Choroid plexus epithelial cell (primary cell): ENCODE results near the gene STAT2.
"Not testable (repeated sequence)": the region's sequence is repeated elsewhere in the genome, so short reads cannot be mapped to it uniquely, and the experiment has no call there.

Experiments used
- DNase-seq: peaks from one replicate; pipeline ENCODE4 v3.0.0-alpha.2; 2010; ENCODE audit warnings: low read depth
- H3K4me3 ChIP-seq: 2 replicates; pipeline ENCODE4 v1.5.1; 2011; ENCODE audit warnings: low read depth, mild to moderate bottlenecking, control low read depth, low read length, moderate library complexity
- TF ChIP-seq, protein P1 (sequence below): conservative IDR thresholded peaks from 2 replicates; pipeline ENCODE4 v1.5.1; 2011; ENCODE audit warnings: low read depth, mild to moderate bottlenecking, control low read depth, inconsistent platforms, low read length, moderate library complexity

Gene STAT2

DNA sequence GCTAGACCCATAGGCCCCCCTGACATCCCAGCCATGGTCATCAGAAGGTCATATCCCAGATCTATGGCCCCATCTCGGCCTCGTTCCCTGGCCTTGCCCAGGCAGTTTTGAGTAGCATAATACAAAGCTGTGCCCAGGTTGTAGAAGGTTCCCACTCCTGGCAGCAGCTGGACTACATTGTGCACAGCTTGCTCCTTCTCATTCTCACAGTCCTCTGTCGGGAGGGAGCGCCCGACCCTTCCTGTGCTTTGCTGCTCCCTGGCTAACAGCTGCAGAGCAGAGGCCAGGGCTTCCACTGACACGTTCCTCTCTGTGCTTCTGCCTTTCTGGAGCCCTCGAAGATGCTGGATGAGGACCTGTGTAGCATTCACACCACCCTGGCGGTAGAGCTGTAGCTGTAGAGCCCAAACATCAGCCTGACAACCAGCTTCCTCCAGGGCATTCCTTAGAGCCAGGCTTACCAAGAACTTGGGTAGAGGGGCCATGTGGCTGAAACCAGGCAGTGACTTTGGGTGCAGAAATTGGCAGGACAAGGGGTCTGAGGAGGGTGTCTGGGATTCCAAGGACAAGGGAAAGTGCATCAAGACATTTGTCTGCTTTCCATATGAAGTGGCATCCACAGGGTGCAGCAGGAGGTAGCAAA, 1.7 kb upstream of the STAT2 start:
- TF ChIP-seq, protein P1, sequence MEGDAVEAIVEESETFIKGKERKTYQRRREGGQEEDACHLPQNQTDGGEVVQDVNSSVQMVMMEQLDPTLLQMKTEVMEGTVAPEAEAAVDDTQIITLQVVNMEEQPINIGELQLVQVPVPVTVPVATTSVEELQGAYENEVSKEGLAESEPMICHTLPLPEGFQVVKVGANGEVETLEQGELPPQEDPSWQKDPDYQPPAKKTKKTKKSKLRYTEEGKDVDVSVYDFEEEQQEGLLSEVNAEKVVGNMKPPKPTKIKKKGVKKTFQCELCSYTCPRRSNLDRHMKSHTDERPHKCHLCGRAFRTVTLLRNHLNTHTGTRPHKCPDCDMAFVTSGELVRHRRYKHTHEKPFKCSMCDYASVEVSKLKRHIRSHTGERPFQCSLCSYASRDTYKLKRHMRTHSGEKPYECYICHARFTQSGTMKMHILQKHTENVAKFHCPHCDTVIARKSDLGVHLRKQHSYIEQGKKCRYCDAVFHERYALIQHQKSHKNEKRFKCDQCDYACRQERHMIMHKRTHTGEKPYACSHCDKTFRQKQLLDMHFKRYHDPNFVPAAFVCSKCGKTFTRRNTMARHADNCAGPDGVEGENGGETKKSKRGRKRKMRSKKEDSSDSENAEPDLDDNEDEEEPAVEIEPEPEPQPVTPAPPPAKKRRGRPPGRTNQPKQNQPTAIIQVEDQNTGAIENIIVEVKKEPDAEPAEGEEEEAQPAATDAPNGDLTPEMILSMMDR = no peak
- no peak overlapping the region for H3K4me3 ChIP-seq
- DNase-seq = no peak

DNA sequence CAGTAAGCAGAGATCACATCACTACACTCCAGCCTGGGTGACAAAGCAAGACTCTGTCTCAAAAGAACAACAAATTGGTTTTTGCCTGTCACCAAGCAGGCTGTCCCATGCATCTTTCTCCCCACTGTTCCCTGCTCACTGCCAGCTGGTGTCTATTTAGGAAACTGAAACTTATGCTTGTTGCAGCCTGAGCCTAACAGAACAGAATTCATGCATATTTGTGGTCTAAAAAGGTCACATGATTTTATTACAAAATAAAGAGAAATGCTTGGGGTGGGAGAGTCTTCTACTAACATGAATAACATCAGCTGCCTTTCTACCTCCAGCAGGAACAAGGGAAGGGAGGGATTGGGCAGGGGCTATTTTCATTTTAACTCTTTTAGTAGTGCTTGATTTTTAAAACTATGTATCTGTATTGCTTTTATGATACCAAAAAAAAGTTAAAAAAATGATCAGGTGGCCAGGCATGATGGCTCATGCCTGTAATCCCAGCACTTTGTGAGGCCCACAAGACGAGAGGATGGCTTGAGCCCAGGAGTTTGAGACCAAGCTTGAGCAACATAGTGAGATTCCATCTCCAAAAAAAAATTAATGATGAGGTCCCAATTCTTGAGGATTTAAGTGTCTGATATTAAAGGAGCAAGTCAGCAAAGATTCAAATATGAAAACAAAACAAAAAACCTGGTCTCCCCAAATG, 923 bp downstream of the STAT2 start:
- DNase-seq = peak; percentile 92
- TF ChIP-seq, protein P1 = no peak

DNA sequence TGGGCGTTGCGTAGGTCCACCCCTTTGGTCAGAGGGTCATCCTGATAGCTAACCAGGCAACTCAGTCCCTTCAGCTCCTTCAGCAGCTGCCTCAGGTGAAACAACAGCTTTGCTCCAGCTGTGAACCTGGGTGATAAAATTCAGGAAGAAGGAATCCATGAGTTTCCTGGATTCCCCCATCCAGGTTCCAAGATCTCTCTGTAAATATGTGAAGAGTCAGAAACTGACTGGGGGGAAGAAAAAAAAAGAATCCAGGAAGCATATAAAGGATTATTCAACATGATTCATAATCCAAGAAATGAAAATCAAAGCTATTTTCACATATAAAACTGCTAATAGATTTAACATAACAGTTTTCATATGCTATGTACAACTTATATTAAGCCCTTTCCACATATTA, 8.6 kb downstream of the STAT2 start:
- DNase-seq = no peak
- H3K4me3 ChIP-seq = no peak overlapping the region
- TF ChIP-seq, protein P1 = no peak

More for the DNA sequence above, 923 bp downstream of the STAT2 start:
- peak overlapping the region; percentile 99 for H3K4me3 ChIP-seq

DNA sequence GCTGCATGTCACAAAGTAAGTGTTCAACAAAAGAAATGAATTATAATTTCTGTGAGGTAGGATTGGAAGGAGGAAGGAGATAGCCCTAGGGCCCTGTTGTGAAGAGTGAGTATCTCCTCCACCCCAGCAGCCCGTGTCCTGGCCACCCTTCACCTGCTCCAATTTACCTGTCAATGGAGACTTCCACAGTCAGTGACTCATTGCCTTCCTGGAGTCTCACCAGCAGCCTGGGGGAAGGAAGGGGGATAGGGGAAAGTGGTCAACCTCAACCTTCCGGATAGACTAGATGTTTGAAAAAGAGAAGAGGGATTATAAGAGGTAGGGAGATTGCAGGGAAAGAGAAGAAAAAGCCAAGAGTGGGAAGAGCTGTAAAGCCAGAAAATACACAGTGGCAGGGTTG, 9.2 kb downstream of the STAT2 start:
- TF ChIP-seq, protein P1 = no peak
- no peak overlapping the region for H3K4me3 ChIP-seq
- no peak for DNase-seq

DNA sequence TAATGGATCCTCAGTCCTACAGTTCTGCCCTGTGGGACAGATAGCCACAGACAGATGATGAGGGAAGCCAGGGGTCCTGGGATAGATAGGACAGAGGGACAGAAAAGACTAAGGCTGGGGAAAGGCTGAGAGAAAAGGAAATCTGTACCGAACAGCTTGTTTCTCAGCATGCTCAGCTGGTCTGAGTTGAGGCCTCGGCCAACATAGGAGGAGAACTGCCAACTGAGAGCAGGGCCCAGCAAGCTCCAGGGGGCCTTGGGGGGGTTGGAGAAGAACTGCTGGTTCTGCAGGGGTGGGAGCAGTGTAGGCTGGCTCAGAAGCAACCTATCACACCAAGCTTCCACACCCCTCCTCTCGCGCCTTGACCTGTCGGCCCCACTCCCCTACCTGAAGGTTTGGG, 11.1 kb downstream of the STAT2 start:
- TF ChIP-seq, protein P1 = no peak
- H3K4me3 ChIP-seq = no peak overlapping the region
- DNase-seq = no peak

DNA sequence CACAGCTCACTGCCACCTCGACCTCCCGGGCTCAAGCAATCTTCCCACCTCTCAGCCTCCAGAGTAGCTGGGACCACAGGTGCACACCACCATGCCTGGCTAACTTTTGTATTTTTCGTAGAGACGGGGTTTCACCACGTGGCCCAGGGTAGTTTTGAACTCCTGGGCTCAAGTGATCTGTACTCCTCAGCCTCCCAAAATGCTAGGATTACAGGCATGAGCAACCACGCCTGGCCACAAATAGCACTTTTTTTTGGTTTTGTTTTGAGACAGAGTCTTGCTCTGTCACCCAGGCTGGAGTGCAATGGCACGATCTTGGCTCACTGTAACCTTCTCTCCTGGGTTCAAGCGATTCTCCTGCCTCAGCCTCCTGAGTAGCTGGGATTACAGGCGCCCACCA, 12.7 kb downstream of the STAT2 start:
- DNase-seq, H3K4me3 ChIP-seq: not testable (repeated sequence)

DNA sequence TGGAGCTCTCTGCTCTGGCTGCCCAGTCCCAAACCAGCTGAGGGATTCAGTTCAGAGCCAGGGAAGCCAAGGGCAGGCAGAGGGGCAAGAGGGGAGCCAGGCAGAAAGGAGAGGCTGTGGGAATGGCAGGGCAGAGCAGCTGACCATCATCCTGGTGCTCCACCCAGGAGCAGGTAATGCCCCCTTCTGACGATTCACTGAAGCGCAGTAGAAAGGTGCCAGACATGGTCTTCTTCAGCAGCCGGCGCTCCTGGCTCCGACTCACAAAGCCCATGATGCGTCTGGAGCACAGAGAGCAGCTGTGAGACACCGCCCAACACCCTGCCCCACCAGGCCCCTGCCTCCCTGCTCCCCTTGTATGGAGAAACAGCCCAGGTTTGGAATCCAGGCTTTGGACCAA, 13.2 kb downstream of the STAT2 start:
- no peak for DNase-seq
- H3K4me3 ChIP-seq = no peak overlapping the region
- TF ChIP-seq, protein P1 = peak; percentile 24

DNA sequence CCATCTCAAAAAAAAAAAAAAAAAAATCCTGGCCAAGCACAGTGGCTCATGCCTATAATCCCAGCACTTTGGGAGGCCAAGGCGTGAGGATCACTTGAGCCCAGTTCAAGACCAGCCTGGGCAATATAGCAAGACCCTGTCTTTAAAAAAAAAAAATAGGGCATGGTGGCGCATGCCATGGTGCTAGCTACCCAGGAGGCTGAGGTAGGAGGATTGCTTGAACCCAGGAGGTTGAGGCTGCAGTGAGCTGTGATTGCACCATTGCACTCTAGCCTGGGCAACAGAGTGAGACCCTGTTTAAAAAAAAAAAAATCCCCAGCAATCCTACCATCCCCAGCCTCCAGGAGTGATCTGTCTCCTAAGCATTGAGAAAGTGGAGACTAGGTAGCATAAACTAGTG, 17.6 kb downstream of the STAT2 start:
- H3K4me3 ChIP-seq, DNase-seq: not testable (repeated sequence)
